C4-2B (cell line): Measurements from ENCODE around the gene SNRPD1.

Source experiments
- CTCF ChIP-seq: fragments of 450-650 bp; conservative IDR thresholded peaks from 2 replicates; pipeline ENCODE4 v1.5.1; 2017; ENCODE audit warnings: mild to moderate bottlenecking
- ZFX ChIP-seq: fragments of 450-650 bp; IDR thresholded peaks from 2 replicates; pipeline ENCODE4 v1.6.1; 2017

- no peak for TF ChIP-seq CTCF
- no peak for TF ChIP-seq ZFX
These were observed 38.2 kb downstream of the SNRPD1 start for GRCh38 chr18:21650311-21650710.
